HG02798 (cell line): ENCODE data around the gene TMEM222.
"Not testable (repeated sequence)": the region's sequence is repeated elsewhere in the genome, so short reads cannot be mapped to it uniquely, and the experiment has no call there.

Experiments used
- ATAC-seq: cut with Tn5 transposase; IDR thresholded peaks from one replicate; pipeline ENCODE4 v1.9.1; 2021; ENCODE audit warnings: mild to moderate bottlenecking; ENCODE audit not compliant: unreplicated experiment, poor library complexity

TMEM222 gene

GRCh38 chr1:27321813-27322568, at the start of gene TMEM222:
TMEM222 (plus strand) TSS chr1:27322163; CDS start chr1:27322198, 35 bp downstream.
- peak; percentile 97 for ATAC-seq

- ATAC-seq: no peak
These were observed 47.8 kb upstream of the TMEM222 start for GRCh38 chr1:27274204-27274603.

- no peak for ATAC-seq
These were observed 46.3 kb upstream of the TMEM222 start for GRCh38 chr1:27275696-27276095.

GRCh38 chr1:27284425-27285273, 37.3 kb upstream of the TMEM222 start:
- ATAC-seq: peak; percentile 42

- ATAC-seq: no peak
These were observed 36.7 kb upstream of the TMEM222 start for GRCh38 chr1:27285274-27285660.

GRCh38 chr1:27285821-27286220, 36.1 kb upstream of the TMEM222 start:
- not testable (repeated sequence) for ATAC-seq

GRCh38 chr1:27289125-27289524, 32.8 kb upstream of the TMEM222 start:
- not testable (repeated sequence) for ATAC-seq

- no peak for ATAC-seq
These were observed 31.4 kb upstream of the TMEM222 start for GRCh38 chr1:27290581-27290980.

- ATAC-seq: no peak
These were observed 29.9 kb upstream of the TMEM222 start for GRCh38 chr1:27292106-27292505.

GRCh38 chr1:27293915-27294314, 28.0 kb upstream of the TMEM222 start:
- no peak for ATAC-seq

- no peak for ATAC-seq
These were observed 25.1 kb upstream of the TMEM222 start for GRCh38 chr1:27296773-27297291.

- ATAC-seq: no peak
These were observed 24.1 kb upstream of the TMEM222 start for GRCh38 chr1:27297903-27298302.

- ATAC-seq: no peak
These were observed 23.2 kb upstream of the TMEM222 start for GRCh38 chr1:27298632-27299384.

- ATAC-seq: no peak
These were observed 22.3 kb upstream of the TMEM222 start for GRCh38 chr1:27299385-27300271.

GRCh38 chr1:27300341-27301051, 21.5 kb upstream of the TMEM222 start:
- ATAC-seq: peak; percentile 69

GRCh38 chr1:27301052-27301422, 20.9 kb upstream of the TMEM222 start:
- no peak for ATAC-seq

GRCh38 chr1:27301582-27302199, 20.3 kb upstream of the TMEM222 start:
- no peak for ATAC-seq

GRCh38 chr1:27302612-27303011, 19.4 kb upstream of the TMEM222 start:
- no peak for ATAC-seq

- no peak for ATAC-seq
These were observed 18.5 kb upstream of the TMEM222 start for GRCh38 chr1:27303509-27303908.
